AG04449 (cell line): ENCODE data around the gene TRPV4.

Experiments
- CTCF ChIA-PET: fragments of 350-600 bp; formaldehyde crosslinking; extraction: SDS; loops from one replicate; lab custom pipeline; 2021; ENCODE audit warnings: antibody characterized with exemption; lab: Yijun Ruan, JAX
- POLR2A ChIA-PET: fragments of 400-600, 350-600 bp; formaldehyde crosslinking; extraction: SDS; loops from one replicate; lab custom pipeline; 2020; ENCODE audit warnings: antibody characterized with exemption, inconsistent platforms; lab: Yijun Ruan, JAX
- DNase-seq: peaks from one replicate; pipeline ENCODE4 v3.0.0-alpha.2; 2010; ENCODE audit warnings: low read depth, low spot score
- H3K4me3 ChIP-seq: 2 replicates; pipeline ENCODE4 v1.5.1; 2011; ENCODE audit warnings: low read depth, mild to moderate bottlenecking, control low read depth, low read length
- CTCF ChIP-seq: IDR thresholded peaks from one replicate; pipeline ENCODE4 v1.5.1; 2011; ENCODE audit warnings: mild to moderate bottlenecking, moderate library complexity, low read length, control low read depth, inconsistent platforms; ENCODE audit not compliant: insufficient read depth; ENCODE audit errors: missing control alignments

TRPV4 gene

GRCh38 chr12:109760031-109760929 is 72.9 kb downstream of the TRPV4 start:
- CTCF ChIA-PET = interaction anchor here (0.6 to 6.8 kb wide), 6 partner anchors 15 to 332 kb away, joined by 3 to 54 read pairs (median 4); no protein-coding TSS in a partner anchor
- no peak overlapping the region for H3K4me3 ChIP-seq
- POLR2A ChIA-PET = no interaction called here
- TF ChIP-seq CTCF = no peak
- no peak for DNase-seq

GRCh38 chr12:109759595-109759994 is 73.6 kb downstream of the TRPV4 start:
- ChIA-PET CTCF (interaction anchor here (1.3 to 1.4 kb wide), 2 partner anchors 46 to 162 kb away, joined by 4 to 5 read pairs; no protein-coding TSS in a partner anchor), POLR2A (no interaction called here)
- DNase-seq = no peak
- TF ChIP-seq CTCF = no peak
- H3K4me3 ChIP-seq = no peak overlapping the region

- ChIA-PET POLR2A (no interaction called here), CTCF (interaction anchor here (1.0 to 1.4 kb wide), 3 partner anchors 16 to 161 kb away, joined by 3 to 5 read pairs (median 4); no protein-coding TSS in a partner anchor)
- no peak for TF ChIP-seq CTCF
- no peak for DNase-seq
- no peak overlapping the region for H3K4me3 ChIP-seq
Measured at GRCh38 chr12:109758426-109759420, 74.5 kb downstream of the TRPV4 start.

GRCh38 chr12:109757671-109758265 is 75.4 kb downstream of the TRPV4 start:
- H3K4me3 ChIP-seq = no peak overlapping the region
- DNase-seq = no peak
- CTCF ChIA-PET = interaction anchor here (1.4 kb wide), 1 partner anchor 160 kb away, joined by 5 read pairs; no protein-coding TSS in a partner anchor
- POLR2A ChIA-PET = no interaction called here
- TF ChIP-seq CTCF = no peak

- POLR2A ChIA-PET = no interaction called here
- CTCF ChIA-PET = no interaction called here
- no peak overlapping the region for H3K4me3 ChIP-seq
- no peak for TF ChIP-seq CTCF
- no peak for DNase-seq
Measured at GRCh38 chr12:109756457-109756856, 76.7 kb downstream of the TRPV4 start.
